ENCODE results near the gene ECM2. TPM values are rescaled to one million over a fixed set of nuclear protein-coding genes. Genes with fewer than 3 reads are reported as not detected.

The ECM2 gene
- total and polyA plus RNA-seq, 4 donors, result 47.8 to 102 (median 60.1) TPM

DNA sequence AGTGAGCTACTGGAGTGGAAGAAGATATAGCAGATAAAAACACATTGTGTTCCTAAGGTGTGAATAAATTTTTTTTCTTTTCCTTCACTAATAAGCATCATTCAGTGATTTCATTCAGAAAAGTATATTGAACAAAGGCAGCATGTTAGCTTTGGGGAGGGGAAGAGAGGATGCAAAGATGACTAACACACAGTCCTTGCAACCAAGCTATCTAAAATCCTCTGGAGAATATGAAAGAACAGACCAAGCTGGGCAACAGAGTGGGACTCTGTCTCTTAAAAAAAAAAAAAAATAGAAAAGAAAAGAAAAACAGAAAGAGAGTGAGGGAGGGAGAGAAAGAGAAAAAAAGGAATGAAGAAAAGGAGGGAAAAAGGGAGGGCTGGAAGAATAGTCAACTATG, 89.3 kb downstream of the ECM2 start:
- no peaks in the 10 kb centered on the region for H3K27me3 ChIP-seq (ENCODE audit: control insufficient read depth in 1 of 2, insufficient read depth in 2 of 2, low read length in 1 of 2)
- intact Hi-C loops (cut with DNase I), result no loop called here
- no peak overlapping the region for H3K27ac ChIP-seq (ENCODE audit: low read depth in 1 of 2, low read length in 2 of 2)
- no peak overlapping the region for H3K4me3 ChIP-seq (ENCODE audit: low read length in 2 of 2)
- no peaks in the 10 kb centered on the region for H3K36me3 ChIP-seq (ENCODE audit: control insufficient read depth in 1 of 2, insufficient read depth in 2 of 2, low read length in 1 of 2)
- H3K9me3 ChIP-seq (ENCODE audit: control insufficient read depth, low read length), result no peaks in the 10 kb centered on the region
- DNase-seq (no peak), ATAC-seq (ENCODE audit: low FRiP score) (no peak)
- H3K4me1 ChIP-seq (ENCODE audit: control insufficient read depth in 1 of 2, insufficient read depth in 2 of 2, low read length in 2 of 2), result no peaks in the 10 kb centered on the region

Small RNA genes within 50 kb of the gene (microRNA-seq; reads per million reads assigned to microRNA genes)
- 0 reads per million in 2 donors for gene MIR4670

Other genes starting within 250 kb of the ECM2 start
- gene IARS1, start 242.3 kb downstream of the ECM2 start, total RNA-seq, result 10 to 100 TPM; 71.7 to 82.1 TPM
- 10 to 100 TPM; 16.5 to 23.3 TPM for gene IARS1, start 242.3 kb downstream of the ECM2 start, polyA plus RNA-seq
- gene NOL8, start 210.6 kb downstream of the ECM2 start, total RNA-seq, result 10 to 100 TPM; 29.7 to 43.1 TPM
- 10 to 100 TPM; 14.4 to 22.4 TPM for gene NOL8, start 210.6 kb downstream of the ECM2 start, polyA plus RNA-seq
- gene CENPP, start 210.0 kb downstream of the ECM2 start, total RNA-seq, result 10 to 100 TPM in 1 of 2 donors, 1 to 10 TPM in 1; 3.9 to 11.1 TPM
- 1 to 10 TPM in 1 of 2 donors, under 1 TPM in 1; 0.50 to 4.7 TPM for gene CENPP, start 210.0 kb downstream of the ECM2 start, polyA plus RNA-seq
- gene OGN, start 131.4 kb downstream of the ECM2 start, total RNA-seq, result 100 to 1,000 TPM; 175 to 318 TPM
- gene OGN, start 131.4 kb downstream of the ECM2 start, polyA plus RNA-seq, result 100 to 1,000 TPM; 235 to 803 TPM
- 10 to 100 TPM; 36.4 to 43.3 TPM for gene OMD, start 111.5 kb downstream of the ECM2 start, total RNA-seq
- gene OMD, start 111.5 kb downstream of the ECM2 start, polyA plus RNA-seq, result 100 to 1,000 TPM; 156 to 176 TPM
- 100 to 1,000 TPM in 1 of 2 donors, 10 to 100 TPM in 1; 79.8 to 113 TPM for gene ASPN, start 53.5 kb downstream of the ECM2 start, total RNA-seq
- 100 to 1,000 TPM in 1 of 2 donors, 10 to 100 TPM in 1; 82.1 to 227 TPM for gene ASPN, start 53.5 kb downstream of the ECM2 start, polyA plus RNA-seq
- gene IPPK, start 134.1 kb upstream of the ECM2 start, total RNA-seq, result 10 to 100 TPM in 1 of 2 donors, 1 to 10 TPM in 1; 7.6 to 12.1 TPM
- gene IPPK, start 134.1 kb upstream of the ECM2 start, polyA plus RNA-seq, result 1 to 10 TPM; 2.5 to 6.0 TPM
- 10 to 100 TPM; 32.4 to 37.2 TPM for gene BICD2, start 228.8 kb upstream of the ECM2 start, total RNA-seq
- gene BICD2, start 228.8 kb upstream of the ECM2 start, polyA plus RNA-seq, result 10 to 100 TPM in 1 of 2 donors, 1 to 10 TPM in 1; 8.9 to 16.1 TPM